Measurements from ENCODE around the gene IFITM2. TPM values are rescaled to one million over a fixed set of nuclear protein-coding genes. Genes with fewer than 3 reads are reported as not detected.
A peak's percentile ranks its signal among the peaks of the same experiment; 100 is the strongest.

The IFITM2 gene
- total and polyA plus RNA-seq, 2 of the 13 experiments (the other 11 are each of a cell fraction or from before 2014, with no cell fraction given), result 13.8 to 267 TPM

DNA sequence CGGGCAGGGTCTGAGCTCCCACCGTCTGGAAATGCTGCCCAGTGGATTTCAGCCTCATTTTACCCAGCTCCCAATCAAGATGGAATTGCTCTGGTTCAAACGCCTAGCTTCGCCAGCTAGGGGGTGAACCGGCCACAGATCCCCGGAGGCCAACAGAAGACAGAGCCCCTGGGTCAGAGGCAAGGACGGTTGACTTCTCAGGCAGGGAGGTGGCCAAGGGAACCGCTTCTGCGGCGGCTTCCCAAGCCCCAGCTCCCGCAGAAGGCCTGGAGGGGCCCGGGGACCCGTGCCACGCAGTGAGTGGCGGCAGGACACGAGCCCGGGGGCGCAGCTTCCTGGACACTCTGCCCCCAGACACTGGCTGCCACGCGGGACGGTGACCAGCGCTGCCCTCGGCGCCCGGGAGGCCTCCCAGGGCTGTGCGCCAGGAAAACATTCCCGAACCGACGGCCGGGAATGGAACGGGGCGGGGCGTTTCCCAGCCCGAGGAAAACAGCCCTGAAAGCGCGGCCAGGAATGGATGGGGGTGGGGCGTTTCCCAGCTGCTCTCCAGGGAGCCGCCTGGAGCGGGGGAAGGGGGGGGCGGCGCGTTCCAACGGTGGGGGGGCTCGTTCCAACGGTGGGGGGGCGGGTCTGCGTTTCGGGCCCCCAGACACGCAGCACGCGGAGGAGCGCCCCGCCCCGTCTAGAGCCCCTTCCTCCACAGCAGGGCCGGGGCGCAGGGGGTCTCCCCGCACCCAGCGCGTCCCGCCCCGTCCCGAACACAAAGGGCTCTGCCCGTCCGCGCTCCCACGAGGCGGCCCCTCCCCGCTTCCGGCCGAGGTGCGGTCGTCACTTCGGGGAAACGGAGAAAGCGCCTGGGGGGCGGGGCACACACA lies 48.2 kb downstream of the IFITM2 start (continued):
- TF ChIP-seq ZNF776 (CRISPR knock-in tag; IDR thresholded peaks at IDR 0.05) (peak; percentile 52; the same call in 1 of the 2 replicates), RARA (CRISPR knock-in tag; IDR thresholded peaks at IDR 0.05) (peak; percentile 43), ZNF879 (CRISPR knock-in tag; IDR thresholded peaks at IDR 0.05) (0 out of 2 replicates have a peak, but pooled peaks have one; percentile 63), DR1 (CRISPR knock-in tag; IDR thresholded peaks at IDR 0.05) (0 out of 2 replicates have a peak, but pooled peaks have one; percentile 22), ZNF350 (CRISPR knock-in tag; IDR thresholded peaks at IDR 0.05; ENCODE audit: borderline replicate concordance, low read depth) (no peak), SOX5 (CRISPR knock-in tag; IDR thresholded peaks at IDR 0.05; ENCODE audit: borderline replicate concordance) (peak; percentile 53; the same call in 1 of the 2 replicates), FLYWCH1 (CRISPR knock-in tag; IDR thresholded peaks at IDR 0.05) (peak; percentile 90; the same call in 1 of the 2 replicates), PHF21A (CRISPR knock-in tag; IDR thresholded peaks at IDR 0.05) (peak; percentile 56), ETV6 (CRISPR knock-in tag; conservative IDR thresholded peaks at IDR 0.05) (0 out of 2 replicates have a peak, but pooled peaks have one; percentile 61), ARHGAP35 (CRISPR knock-in tag; IDR thresholded peaks at IDR 0.05; ENCODE audit: borderline replicate concordance) (peak; percentile 53; the same call in 1 of the 2 replicates), CENPT (CRISPR knock-in tag; IDR thresholded peaks at IDR 0.05; ENCODE audit: low read depth) (no peak), ZNF605 (CRISPR knock-in tag; IDR thresholded peaks at IDR 0.05) (no peak; the same call in 1 of the 2 replicates), FOXJ3 (CRISPR knock-in tag; IDR thresholded peaks at IDR 0.05; ENCODE audit: borderline replicate concordance) (0 out of 2 replicates have a peak, but pooled peaks have one; percentile 16), ZSCAN20 (CRISPR knock-in tag; IDR thresholded peaks at IDR 0.05; ENCODE audit: borderline replicate concordance) (no peak), PCBP1 (IDR thresholded peaks at IDR 0.05; ENCODE audit: borderline replicate concordance, low read depth, low read length) (no peak), ZC3H13 (CRISPR knock-in tag; IDR thresholded peaks at IDR 0.05) (peak; percentile 69; the same call in 1 of the 2 replicates), HNRNPUL1 (IDR thresholded peaks at IDR 0.05; ENCODE audit: low read depth, low read length) (peak; percentile 67; the same call in 1 of the 2 replicates), POLR2AphosphoS5 (IDR thresholded peaks at IDR 0.05; ENCODE audit: low read depth, low read length) (peak; percentile 78), BHLHE40 (IDR thresholded peaks at IDR 0.05; ENCODE audit: low read length) (no peak), ZNF441 (CRISPR knock-in tag; IDR thresholded peaks at IDR 0.05; ENCODE audit: borderline replicate concordance) (no peak; the same call in 1 of the 2 replicates), KLF6 (CRISPR knock-in tag; IDR thresholded peaks at IDR 0.05) (peak; percentile 63; the same call in 1 of the 2 replicates)
- TF ChIP-seq, protein P1, sequence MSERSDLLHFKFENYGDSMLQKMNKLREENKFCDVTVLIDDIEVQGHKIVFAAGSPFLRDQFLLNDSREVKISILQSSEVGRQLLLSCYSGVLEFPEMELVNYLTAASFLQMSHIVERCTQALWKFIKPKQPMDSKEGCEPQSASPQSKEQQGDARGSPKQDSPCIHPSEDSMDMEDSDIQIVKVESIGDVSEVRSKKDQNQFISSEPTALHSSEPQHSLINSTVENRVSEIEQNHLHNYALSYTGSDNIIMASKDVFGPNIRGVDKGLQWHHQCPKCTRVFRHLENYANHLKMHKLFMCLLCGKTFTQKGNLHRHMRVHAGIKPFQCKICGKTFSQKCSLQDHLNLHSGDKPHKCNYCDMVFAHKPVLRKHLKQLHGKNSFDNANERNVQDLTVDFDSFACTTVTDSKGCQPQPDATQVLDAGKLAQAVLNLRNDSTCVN (CRISPR knock-in tag; IDR thresholded peaks at IDR 0.05; ENCODE audit: borderline replicate concordance), result 0 out of 2 replicates have a peak, but pooled peaks have one; percentile 18
- TF ChIP-seq, protein P2, sequence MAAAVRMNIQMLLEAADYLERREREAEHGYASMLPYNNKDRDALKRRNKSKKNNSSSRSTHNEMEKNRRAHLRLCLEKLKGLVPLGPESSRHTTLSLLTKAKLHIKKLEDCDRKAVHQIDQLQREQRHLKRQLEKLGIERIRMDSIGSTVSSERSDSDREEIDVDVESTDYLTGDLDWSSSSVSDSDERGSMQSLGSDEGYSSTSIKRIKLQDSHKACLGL (CRISPR knock-in tag; IDR thresholded peaks at IDR 0.05), result 0 out of 2 replicates have a peak, but pooled peaks have one; percentile 57
- TF ChIP-seq, protein P3, sequence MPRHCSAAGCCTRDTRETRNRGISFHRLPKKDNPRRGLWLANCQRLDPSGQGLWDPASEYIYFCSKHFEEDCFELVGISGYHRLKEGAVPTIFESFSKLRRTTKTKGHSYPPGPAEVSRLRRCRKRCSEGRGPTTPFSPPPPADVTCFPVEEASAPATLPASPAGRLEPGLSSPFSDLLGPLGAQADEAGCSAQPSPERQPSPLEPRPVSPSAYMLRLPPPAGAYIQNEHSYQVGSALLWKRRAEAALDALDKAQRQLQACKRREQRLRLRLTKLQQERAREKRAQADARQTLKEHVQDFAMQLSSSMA (CRISPR knock-in tag; IDR thresholded peaks at IDR 0.05), result 0 out of 2 replicates have a peak, but pooled peaks have one; percentile 3
- TF ChIP-seq, protein P4, sequence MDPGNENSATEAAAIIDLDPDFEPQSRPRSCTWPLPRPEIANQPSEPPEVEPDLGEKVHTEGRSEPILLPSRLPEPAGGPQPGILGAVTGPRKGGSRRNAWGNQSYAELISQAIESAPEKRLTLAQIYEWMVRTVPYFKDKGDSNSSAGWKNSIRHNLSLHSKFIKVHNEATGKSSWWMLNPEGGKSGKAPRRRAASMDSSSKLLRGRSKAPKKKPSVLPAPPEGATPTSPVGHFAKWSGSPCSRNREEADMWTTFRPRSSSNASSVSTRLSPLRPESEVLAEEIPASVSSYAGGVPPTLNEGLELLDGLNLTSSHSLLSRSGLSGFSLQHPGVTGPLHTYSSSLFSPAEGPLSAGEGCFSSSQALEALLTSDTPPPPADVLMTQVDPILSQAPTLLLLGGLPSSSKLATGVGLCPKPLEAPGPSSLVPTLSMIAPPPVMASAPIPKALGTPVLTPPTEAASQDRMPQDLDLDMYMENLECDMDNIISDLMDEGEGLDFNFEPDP (CRISPR knock-in tag; conservative IDR thresholded peaks at IDR 0.05), result peak; percentile 98; the same call in 1 of the 2 replicates

All from HepG2 (cell line).